ENCODE data around the gene PPP1R1B. TPM values are rescaled to one million over a fixed set of nuclear protein-coding genes. Genes with fewer than 3 reads are reported as not detected.

The PPP1R1B gene
- total RNA-seq: not detected in 2 replicates

GRCh38 chr17:39626171-39627046 is at the start of gene PPP1R1B:
PPP1R1B (plus strand) TSS chr17:39626952; CDS start chr17:39627393, 441 bp downstream.

GRCh38 chr17:39607851-39608130 is 19.0 kb upstream of the PPP1R1B start, which contains the start of gene NEUROD2:
NEUROD2 (minus strand) TSS chr17:39607920; CDS start chr17:39606599, 1,321 bp downstream.

GRCh38 chr17:39636927-39637736 is 10.4 kb downstream of the PPP1R1B start, which contains the start of gene STARD3:
STARD3 (plus strand) TSS chr17:39637144; CDS start chr17:39653532, 16,388 bp downstream.

GRCh38 chr17:39664581-39665561 is 38.1 kb downstream of the PPP1R1B start, which contains the start of gene TCAP:
TCAP (plus strand) TSS chr17:39665349; CDS start chr17:39665360, 11 bp downstream.

GRCh38 chr17:39667945-39668924 is 41.5 kb downstream of the PPP1R1B start, which contains the start of gene PNMT:
PNMT (plus strand) TSS chr17:39668453; CDS start chr17:39668476, 23 bp downstream.

Other genes starting within 250 kb of the PPP1R1B start
- gene FBXL20, start 225.3 kb upstream of the PPP1R1B start, total RNA-seq: 10.7 and 12.6 TPM in 2 replicates
- gene MED1, start 175.7 kb upstream of the PPP1R1B start, total RNA-seq: 14.6 and 15.0 TPM in 2 replicates
- gene CDK12, start 165.5 kb upstream of the PPP1R1B start, total RNA-seq: 16.8 and 18.9 TPM in 2 replicates
- gene NEUROD2, start 19.0 kb upstream of the PPP1R1B start, total RNA-seq: not detected in 2 replicates
- 19.8 and 30.2 TPM in 2 replicates for gene STARD3, start 10.2 kb downstream of the PPP1R1B start, total RNA-seq
- 0.14 and 0.37 TPM in 2 replicates for gene TCAP, start 38.4 kb downstream of the PPP1R1B start, total RNA-seq
- gene PNMT, start 41.5 kb downstream of the PPP1R1B start, total RNA-seq: not detected in 2 replicates
- gene PGAP3, start 61.1 kb downstream of the PPP1R1B start, total RNA-seq: 10.8 and 15.0 TPM in 2 replicates
- gene ERBB2, start 73.1 kb downstream of the PPP1R1B start, total RNA-seq: 27.7 and 34.1 TPM in 2 replicates
- 13.7 and 16.4 TPM in 2 replicates for gene MIEN1, start 103.6 kb downstream of the PPP1R1B start, total RNA-seq
- gene GRB7, start 111.0 kb downstream of the PPP1R1B start, total RNA-seq: not detected in 2 replicates
- under 0.01 TPM in 1 of 2 replicates, not detected in the other for gene IKZF3, start 237.4 kb downstream of the PPP1R1B start, total RNA-seq
- not detected in 2 replicates for gene ZPBP2, start 241.2 kb downstream of the PPP1R1B start, total RNA-seq

Measured in smooth muscle cell of bladder (primary cell).